HG02610 (cell line): ENCODE results near the gene MESP1.

Source experiments
- ATAC-seq: cut with Tn5 transposase; IDR thresholded peaks from one replicate; pipeline ENCODE4 v1.9.1; 2021; ENCODE audit warnings: mild to moderate bottlenecking, moderate library complexity; ENCODE audit not compliant: unreplicated experiment

MESP1 gene

GRCh38 chr15:89732451-89733172 is 18.4 kb downstream of the MESP1 start:
- ATAC-seq, result no peak

GRCh38 chr15:89731275-89731674 is 19.8 kb downstream of the MESP1 start:
- no peak for ATAC-seq

- ATAC-seq, result no peak
These were observed 22.8 kb downstream of the MESP1 start for GRCh38 chr15:89728254-89728653.

GRCh38 chr15:89725064-89725463 is 26.0 kb downstream of the MESP1 start:
- ATAC-seq, result no peak

DNA sequence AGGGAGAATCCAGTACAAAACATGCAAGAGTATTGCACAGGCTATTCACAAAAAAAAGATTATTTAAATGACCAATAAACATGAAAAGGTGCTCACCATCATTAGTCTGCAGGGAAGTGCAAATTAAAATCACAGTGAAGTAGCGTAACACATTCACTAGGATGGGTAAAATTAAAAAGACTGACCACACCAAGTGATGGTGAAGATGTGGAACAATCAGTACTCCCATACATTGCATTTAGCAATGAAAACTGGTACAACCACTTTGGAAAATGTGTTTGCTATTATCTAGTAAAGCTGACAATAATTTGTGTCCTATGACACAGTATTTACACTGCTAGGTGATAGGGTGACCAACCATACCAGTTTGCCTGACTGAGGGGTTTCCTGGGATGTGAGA is 26.4 kb downstream of the MESP1 start:
- no peak for ATAC-seq

DNA sequence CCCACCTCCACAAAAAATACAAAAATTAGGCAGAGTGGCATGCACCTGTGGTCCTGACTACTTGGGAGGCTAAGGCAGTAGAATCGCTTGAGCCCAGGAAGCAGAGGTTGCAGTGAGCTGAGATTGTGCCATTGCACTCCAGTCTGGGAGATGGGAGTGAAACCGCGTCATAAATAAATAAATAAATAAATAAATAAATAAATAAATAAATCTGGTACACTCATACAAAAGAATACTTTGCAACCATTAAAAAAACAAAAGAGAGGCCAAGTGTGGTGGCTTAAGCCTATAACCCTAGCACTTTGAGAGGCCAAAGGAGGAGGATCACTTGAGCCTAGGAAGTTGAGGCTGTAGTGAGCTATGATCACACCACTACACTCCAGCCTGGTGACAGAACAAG is 28.0 kb downstream of the MESP1 start:
- ATAC-seq, result no peak

DNA sequence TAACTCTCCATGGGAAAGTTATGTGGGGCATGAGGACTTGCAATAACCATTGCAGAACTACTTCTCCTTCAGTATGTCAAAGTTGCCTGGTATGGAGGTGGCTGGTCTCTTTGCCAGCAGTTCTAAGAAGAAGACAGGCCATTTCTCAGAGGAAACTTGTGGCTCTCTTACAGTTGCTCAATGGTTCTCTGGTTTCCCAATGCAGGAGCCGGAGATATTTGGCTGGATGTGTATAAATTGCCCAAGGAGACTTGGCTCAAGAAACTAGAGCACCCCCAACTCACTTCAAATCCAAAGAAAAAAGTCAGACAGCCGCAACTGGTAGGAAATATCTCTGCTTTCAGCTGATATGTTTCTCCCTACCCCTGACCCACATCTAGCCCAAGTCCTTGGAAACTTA is 36.3 kb downstream of the MESP1 start:
- ATAC-seq, result no peak

GRCh38 chr15:89707577-89707976 is 43.5 kb downstream of the MESP1 start:
- no peak for ATAC-seq

GRCh38 chr15:89704411-89704810 is 46.6 kb downstream of the MESP1 start:
- ATAC-seq, result no peak
